A549 treated with CORT108297 at 1 μM for 4 hours (cell line): ENCODE data around the gene ZNF132. TPM values are rescaled to one million over a fixed set of nuclear protein-coding genes. Genes with fewer than 3 reads are reported as not detected.

Experiments used
- total RNA-seq: library from RNA; stranded (reverse); fragments of 200-300 nt; extraction: Qiagen RNA extraction; gene quantifications from 5 replicates; pipeline ENCODE4 v1.2.3, GENCODE V29; 2022

ZNF132 gene
- total RNA-seq, result 0.08 to 0.10 TPM (median 0.09 TPM) in 5 replicates

DNA sequence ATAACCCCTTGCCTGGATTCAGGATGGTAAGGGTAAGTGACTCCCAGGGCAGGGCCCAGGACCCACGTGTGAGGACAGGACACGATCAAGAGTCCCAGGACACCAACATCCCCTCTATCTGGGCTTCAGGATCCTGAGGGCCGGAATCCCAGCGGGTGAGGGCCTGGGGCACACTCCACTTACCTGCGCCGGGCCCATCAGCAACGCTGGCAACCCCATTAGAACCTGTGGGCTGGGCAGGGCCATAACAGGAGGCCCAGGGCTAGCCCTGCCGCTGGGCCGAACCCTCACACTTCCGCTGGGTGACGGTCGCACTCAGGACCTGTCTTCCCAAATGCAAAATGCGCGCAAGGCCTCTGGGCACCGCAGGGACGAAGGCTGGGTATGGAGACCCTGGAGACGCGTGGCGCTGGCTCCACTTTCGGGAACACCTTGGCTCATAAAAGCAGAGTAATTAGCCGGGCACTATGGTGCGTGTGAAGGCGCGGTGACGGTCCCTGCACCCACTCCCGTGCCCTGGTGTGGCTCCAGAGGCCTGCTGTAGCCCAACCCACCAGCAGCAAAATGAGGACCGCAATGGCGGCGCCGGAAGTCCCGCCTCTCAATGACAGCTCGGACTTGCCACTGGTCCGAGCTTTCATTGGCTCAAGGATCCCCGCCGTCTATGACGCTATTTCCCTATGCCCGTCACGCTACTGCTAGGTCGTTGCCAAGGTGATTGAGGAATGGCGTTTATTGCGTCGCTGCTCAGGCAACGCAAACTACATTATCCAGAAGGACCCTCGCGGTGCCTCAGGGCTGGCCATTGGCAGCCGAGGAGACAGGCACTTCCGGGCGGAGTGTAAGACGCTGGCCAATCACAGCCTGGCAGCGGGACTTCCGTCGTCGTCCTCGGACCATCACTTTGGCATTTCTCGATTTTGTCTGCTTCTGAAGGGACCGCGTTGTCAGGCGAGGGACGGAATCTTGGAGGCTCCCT is at the start of gene ZNF132:
ZNF132 (minus strand) TSS at position 578 of the 979 bp plus-strand sequence; CDS start at position 246, 332 bp downstream.

DNA sequence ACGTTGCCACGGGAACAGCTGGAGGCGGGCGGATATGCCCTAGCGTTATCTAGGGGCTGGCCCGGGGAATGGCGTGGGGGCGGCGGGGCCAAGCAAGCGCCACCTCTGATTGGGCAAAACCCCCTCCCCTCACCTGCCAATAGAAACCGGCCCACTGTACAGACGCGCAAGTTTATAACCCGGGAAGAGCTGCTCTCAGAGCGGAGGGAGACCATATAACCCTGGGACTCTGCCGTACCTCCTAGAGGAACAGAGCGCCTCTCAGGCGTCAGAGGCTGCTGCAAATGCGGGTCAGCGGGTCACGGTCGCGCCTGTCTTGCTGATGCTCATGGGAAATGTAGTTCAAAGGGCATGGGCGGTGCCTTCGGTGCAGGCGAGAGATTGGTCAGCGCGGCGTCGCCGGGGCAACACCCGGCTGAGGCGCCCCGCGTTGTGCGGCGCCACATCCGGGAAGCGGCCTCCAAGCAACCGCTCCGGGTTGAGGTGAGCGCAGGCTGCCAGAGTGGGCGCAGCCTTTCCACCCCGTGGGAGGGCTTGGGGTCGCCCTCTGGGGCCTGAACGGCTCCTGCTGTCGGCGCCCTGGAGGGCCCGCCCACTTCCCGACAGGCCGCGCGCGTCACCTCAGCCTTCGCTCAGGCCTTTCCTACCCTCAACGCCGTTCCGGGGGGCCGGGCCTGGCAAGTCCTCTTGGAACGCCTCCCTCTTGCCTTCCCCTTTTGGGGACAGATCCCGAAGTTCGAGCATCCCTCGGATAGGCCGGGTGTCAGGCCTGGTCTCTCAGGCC is 36.0 kb upstream of the ZNF132 start, which contains the start of gene ZNF446:
ZNF446 (plus strand) TSS at position 639 of the 784 bp plus-strand sequence. CDS start 867 bp downstream, outside the sequence.

DNA sequence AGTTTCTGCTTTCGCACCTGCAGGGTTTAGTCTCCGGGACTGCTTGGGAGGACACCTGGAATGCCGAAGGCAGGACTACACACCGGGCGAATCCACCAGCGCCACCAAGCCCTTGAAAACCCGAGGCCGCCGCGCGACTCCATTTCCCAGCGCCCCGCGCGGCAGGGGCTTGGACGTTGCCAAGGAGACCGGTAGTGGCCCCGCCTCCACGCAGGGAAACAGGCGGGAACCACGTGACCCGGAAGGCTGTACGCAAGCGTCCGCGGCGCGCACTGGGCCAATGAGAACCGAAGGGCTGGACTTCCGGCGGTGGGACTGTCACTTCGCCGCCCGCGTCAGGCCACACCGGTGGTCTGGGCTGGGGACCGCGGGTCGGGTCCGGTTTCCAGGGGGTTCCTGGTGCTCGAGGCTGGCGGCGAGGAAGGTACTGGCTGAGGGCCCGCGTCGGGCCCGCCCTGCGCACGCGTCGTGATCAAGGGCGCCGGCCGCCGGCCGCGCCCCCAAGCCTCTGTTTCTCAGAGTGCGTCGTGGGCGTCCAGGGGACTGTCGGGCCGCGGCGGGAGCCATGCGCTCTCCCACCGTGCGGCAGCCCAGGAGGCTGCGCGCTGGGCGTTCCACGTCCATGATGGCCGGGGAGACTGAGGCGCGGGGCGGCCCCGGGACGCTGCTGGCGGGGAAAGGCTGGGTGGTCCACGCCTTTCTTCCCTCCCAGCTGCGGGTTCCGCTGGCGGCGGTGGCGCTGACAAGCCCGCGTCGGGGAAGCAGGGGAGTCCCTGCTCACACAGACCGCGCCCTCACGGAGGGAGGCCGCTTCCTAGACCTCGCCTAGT is 27.0 kb upstream of the ZNF132 start, which contains the start of gene ZNF324:
ZNF324 (plus strand) TSS at position 321 of the 830 bp plus-strand sequence. CDS start 2,106 bp downstream, outside the sequence.

DNA sequence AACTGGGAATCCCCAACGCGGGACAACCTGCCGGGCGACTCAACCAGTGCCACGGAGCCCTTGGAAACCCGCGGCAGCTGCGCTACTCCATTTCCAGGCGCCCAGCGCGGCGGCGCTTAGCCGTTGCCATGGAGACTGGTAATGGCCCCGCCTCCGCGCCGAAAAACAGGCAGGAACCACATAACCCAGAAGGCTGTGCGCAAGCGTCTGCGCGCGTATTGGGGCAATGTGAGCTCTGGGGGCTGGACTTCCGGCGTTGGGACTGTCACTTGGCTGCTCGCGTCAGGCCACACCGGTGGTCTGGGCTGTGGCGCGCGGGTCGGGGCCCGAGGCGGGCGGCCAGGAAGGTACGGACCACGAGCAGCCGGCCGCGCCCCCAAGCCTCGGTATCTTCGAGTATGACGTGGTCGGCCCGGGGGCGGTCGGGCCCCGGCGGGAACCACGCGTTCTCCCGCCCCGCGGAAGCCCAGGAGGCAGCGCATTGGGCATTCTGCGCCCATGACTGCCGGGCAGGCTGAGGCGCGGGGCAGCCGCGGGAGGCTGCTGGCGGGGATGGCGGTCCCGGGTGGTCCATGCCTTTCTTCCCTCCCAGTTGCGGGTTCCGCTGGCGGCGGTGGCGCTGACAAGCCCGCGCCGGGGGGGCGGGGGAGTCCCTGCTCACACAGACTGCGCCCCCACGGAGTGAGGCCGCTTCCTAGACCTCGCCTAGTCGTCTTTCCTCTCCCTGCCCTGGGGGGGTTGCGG is 11.6 kb upstream of the ZNF132 start, which contains the start of gene ZNF324B:
ZNF324B (plus strand) TSS at position 265 of the 744 bp plus-strand sequence. CDS start 2,080 bp downstream, outside the sequence.

DNA sequence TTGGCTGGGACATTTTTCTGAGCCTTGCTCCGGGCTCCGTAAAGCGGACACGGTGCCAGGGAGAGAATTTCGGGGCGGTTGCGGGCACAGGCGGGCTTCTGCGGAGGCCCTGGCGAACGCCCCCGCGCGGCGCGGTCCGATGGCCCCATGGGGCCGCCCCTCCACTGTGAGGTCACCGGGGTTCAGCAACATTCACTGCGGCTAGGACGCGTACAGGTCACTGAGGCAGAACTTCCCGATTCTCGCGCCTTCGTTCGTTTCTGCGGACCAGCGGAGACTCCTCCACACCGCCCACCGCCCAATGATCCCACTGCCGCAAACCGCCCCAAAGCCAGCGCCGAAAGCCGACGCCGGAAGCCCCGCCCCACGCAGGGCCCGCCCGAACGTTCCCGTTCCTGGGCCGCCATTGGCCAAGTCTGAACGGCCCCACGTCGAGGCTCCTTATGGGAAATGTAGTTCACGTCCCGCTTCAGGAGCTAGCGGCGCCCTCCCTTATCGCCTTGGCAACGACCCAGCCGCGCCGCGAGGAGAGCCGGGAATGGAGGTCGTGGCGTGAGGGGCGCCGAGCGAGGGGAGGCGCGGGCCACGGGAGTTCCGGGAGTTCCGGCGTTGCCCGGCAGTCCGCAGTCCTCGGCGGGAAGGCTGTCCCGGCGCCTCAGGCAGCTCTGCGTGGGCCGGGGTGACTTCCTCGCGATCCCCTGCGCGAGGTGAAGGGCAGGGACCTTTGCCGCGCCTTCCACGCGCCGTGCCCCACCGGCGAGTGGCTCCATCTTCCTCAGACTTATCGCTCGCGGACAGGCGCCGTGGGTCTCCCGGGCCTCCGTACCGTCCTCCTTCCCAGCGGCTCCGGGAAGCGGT is 31.6 kb downstream of the ZNF132 start, which contains the start of gene ZNF584:
ZNF584 (plus strand) TSS at position 498 of the 858 bp plus-strand sequence. CDS start 499 bp downstream, outside the sequence.

DNA sequence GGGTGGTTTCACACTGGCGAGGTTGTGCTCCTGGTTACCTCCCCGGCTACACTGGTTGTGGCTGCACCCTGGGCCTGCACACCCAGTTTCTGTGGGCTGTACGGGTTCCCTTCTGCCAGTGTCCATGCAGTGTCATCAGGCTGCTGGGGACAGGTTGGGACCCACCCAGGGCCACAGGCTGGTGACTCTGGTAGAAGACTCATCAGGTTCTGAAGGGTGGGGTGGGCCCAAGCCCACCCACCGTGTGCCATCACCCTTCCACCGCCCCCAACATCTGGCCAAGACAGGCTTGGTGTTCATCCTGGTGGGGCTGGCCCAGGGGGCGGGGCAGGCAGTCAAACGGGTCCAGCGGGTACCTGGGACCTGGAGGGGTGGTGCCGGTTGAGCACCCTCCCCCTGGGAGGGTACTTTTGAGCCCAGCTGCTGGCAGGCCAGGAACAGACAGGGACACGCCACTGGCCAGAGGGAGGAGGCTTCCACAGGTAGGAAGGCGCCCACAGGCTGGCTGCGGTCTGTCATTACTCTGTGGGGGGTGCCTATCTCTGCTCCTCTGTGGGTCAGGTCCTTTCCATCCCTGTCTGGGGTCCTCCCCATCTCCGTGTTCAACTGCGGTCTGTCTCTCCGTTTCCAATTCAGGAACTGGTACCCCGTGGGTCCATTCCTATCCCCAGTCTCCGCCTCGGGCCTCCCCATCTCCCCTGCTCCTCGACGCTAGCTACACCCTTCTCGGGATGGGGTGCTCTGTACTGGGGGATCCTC is 44.6 kb downstream of the ZNF132 start, which contains the start of gene RNF225:
RNF225 (plus strand) TSS at position 437 of the 759 bp plus-strand sequence. CDS start 434 bp downstream, outside the sequence.

DNA sequence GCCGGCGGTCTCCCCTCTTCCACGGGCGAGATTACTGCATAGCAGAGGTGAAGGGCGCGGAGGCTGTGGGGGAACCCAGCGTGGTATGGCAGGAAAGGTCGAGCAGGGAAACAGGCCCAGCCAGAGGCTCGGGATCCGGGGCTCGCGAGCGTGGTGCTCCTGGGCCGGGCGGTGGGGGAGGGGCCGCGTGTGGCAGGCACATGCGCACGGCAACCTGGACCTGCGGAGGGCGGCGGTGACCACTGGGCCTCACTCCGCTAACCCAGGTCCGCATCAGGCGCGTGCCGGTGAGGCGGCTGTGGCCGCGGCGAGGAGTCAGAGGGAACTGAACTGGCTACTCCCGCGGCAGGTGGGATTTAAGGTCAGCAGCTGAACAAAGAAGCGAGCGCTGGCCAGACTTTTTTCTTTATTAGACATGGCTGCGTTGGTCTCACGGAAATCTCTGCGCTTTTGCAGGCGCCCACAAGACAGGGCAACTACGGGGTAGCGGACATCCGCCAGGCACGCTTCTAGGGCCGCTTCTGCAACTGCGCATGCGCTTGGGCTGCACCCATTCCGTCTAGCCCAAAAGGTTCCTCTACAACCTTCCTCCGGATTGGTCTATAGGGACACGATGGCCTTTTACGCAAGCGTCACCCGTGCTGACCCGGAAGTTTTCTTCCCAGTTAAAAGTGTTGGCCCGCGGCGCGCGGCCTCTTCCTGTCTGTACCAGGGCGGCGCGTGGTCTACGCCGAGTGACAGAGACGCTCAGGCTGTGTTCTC is 53.2 kb downstream of the ZNF132 start, which contains the start of gene RPS5:
RPS5 (plus strand) TSS at position 694 of the 762 bp plus-strand sequence. CDS start 869 bp downstream, outside the sequence.

Other genes with a start within 250 kb of the ZNF132 start
- gene ZNF544, start 211.2 kb downstream of the ZNF132 start, total RNA-seq, result 15.5 to 22.6 TPM (median 17.0 TPM) in 5 replicates
- 0.96 to 1.5 TPM (median 0.97 TPM) in 5 replicates for gene ZNF8, start 161.2 kb downstream of the ZNF132 start, total RNA-seq
- gene ERVK3-1, start 134.8 kb downstream of the ZNF132 start, total RNA-seq, result 88.9 to 110 TPM (median 94.2 TPM) in 5 replicates
- 2.4 to 2.7 TPM (median 2.6 TPM) in 5 replicates for gene ZSCAN22, start 113.2 kb downstream of the ZNF132 start, total RNA-seq
- 9.0 to 15.1 TPM (median 12.4 TPM) in 5 replicates for gene A1BG, start 86.7 kb downstream of the ZNF132 start, total RNA-seq
- 0.98 to 1.7 TPM (median 1.5 TPM) in 5 replicates for gene ZNF497, start 77.4 kb downstream of the ZNF132 start, total RNA-seq
- gene ZNF837, start 59.1 kb downstream of the ZNF132 start, total RNA-seq, result 0.92 to 1.6 TPM (median 1.4 TPM) in 5 replicates
- 2,147 to 2,676 TPM (median 2,583 TPM) in 5 replicates for gene RPS5, start 52.9 kb downstream of the ZNF132 start, total RNA-seq
- 0.08 to 0.25 TPM (median 0.17 TPM) in 4 of 5 replicates, not detected in the other for gene RNF225, start 44.5 kb downstream of the ZNF132 start, total RNA-seq
- 17.4 to 20.0 TPM (median 19.2 TPM) in 5 replicates for gene ZNF584, start 31.5 kb downstream of the ZNF132 start, total RNA-seq
- gene ZNF324B, start 11.5 kb upstream of the ZNF132 start, total RNA-seq, result 5.8 to 7.5 TPM (median 7.3 TPM) in 5 replicates
- 7.8 to 11.4 TPM (median 9.2 TPM) in 5 replicates for gene ZNF324, start 26.9 kb upstream of the ZNF132 start, total RNA-seq
- 11.4 to 14.5 TPM (median 14.0 TPM) in 5 replicates for gene ZNF446, start 36.2 kb upstream of the ZNF132 start, total RNA-seq
- 24.8 to 33.9 TPM (median 31.6 TPM) in 5 replicates for gene SLC27A5, start 71.8 kb upstream of the ZNF132 start, total RNA-seq
- 13.1 to 20.3 TPM (median 18.7 TPM) in 5 replicates for gene ZBTB45, start 79.7 kb upstream of the ZNF132 start, total RNA-seq
- gene TRIM28, start 103.9 kb upstream of the ZNF132 start, total RNA-seq, result 665 to 788 TPM (median 684 TPM) in 5 replicates
- gene CHMP2A, start 115.0 kb upstream of the ZNF132 start, total RNA-seq, result 194 to 206 TPM (median 196 TPM) in 5 replicates
- 130 to 147 TPM (median 141 TPM) in 5 replicates for gene UBE2M, start 118.5 kb upstream of the ZNF132 start, total RNA-seq
- gene MZF1, start 133.2 kb upstream of the ZNF132 start, total RNA-seq, result 9.9 to 18.7 TPM (median 16.8 TPM) in 5 replicates